ENCODE measurements around the gene CACNA2D1.

CACNA2D1 gene

GRCh38 chr7:82226191-82226590 is 217.4 kb downstream of the CACNA2D1 start:
- no peak for DNase-seq (ENCODE audit: low read depth)

DNA sequence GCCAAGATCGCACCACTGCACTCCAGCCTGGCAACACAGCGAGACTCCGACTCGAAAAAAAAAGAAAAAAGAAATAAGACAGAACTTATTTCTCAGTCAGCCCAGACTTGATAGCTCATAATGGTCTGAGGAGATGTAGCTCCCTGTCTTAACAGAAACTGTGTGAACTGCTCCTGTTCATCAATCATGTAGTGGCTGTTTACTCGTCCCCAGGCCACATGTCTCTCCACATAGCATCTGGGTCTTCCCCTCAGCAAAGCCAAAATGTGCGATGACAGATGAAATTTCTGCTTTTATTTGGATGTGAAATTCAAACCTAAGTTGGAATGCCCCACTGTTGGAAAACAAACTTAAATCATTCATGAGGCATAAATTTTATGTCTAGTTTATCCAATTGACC is 219.0 kb downstream of the CACNA2D1 start:
- no peak for DNase-seq (ENCODE audit: low read depth)

DNA sequence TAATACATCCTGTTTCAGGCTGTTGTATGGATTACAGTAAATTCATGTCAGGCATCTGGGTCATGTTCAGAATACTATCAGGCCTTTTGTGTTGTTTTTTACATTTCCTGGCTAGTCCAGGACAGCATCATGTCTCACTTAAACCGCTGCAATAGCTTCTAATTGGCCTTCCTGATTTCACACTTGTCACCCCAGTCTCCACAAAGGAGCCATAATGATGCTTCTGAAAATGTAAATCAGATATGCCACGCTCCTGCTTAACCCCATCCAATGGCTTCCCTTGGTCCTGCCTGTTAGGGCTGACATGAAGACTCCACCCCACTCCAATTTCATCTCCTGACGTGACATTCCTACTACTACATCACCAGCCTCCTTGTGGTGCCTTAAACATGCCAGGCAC is 220.0 kb downstream of the CACNA2D1 start:
- DNase-seq (ENCODE audit: low read depth) = no peak

- no peak for DNase-seq (ENCODE audit: low read depth)
These were observed 222.4 kb downstream of the CACNA2D1 start for GRCh38 chr7:82221152-82221674.

GRCh38 chr7:82212466-82212865 is 231.1 kb downstream of the CACNA2D1 start:
- DNase-seq (ENCODE audit: low read depth) = no peak

GRCh38 chr7:82211333-82211732 is 232.2 kb downstream of the CACNA2D1 start:
- no peak for DNase-seq (ENCODE audit: low read depth)

- no peak for DNase-seq (ENCODE audit: low read depth)
These were observed 233.0 kb downstream of the CACNA2D1 start for GRCh38 chr7:82210416-82211184.

- no peak for DNase-seq (ENCODE audit: low read depth)
These were observed 234.3 kb downstream of the CACNA2D1 start for GRCh38 chr7:82209179-82209747.

DNA sequence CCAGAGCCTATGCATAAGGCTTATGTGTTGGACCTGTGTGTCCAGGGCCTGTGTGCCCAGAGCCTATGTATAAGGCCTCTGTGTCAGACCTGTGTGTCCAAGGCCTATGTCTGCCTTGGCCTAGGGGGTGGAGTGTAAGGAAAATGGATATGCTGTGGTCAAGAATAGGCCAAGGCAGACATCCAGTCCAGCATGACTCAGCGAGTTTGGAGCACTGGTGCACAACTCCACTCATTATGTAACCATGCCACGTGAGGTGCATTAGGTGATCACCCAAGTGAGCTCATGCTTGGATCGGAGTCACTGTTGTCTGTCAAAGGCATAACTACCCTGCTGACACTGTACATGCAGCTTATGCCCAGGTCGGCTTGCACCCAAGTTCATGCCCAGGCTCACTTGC is 238.9 kb downstream of the CACNA2D1 start:
- no peak for DNase-seq (ENCODE audit: low read depth)

- no peak for DNase-seq (ENCODE audit: low read depth)
These were observed 240.6 kb downstream of the CACNA2D1 start for GRCh38 chr7:82202965-82203364.

GRCh38 chr7:82202107-82202506 is 241.5 kb downstream of the CACNA2D1 start:
- DNase-seq (ENCODE audit: low read depth) = no peak

GRCh38 chr7:82200601-82201000 is 243.0 kb downstream of the CACNA2D1 start:
- DNase-seq (ENCODE audit: low read depth) = no peak

DNA sequence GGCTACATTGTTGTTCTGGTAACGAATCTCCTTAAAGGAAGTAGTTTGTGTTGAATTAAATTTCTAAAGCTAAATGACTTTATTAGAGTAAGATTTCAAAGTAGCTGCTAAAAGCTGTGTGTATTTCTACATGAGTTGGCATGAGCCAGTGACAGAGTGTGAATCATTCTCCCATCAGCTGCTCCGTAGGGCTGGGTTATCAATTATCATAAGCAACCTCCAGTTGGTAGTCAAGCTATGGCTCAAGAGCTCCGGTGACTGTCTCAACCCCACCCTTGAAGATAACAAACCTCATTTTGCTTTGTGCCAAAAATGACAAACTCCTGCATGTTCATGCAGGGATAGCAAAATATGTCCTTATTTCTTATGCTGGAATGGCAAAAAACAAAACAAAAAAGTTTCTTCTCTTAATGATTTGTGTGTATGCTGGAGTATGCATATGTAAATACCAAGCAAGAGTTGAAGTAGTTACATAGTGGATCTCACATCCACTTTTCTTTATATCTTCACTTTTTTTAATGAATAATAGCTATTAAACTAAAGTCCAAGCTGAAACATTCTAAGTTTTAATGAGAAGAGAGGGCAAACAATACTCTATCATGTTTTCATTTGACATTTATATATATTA is 249.4 kb downstream of the CACNA2D1 start:
- DNase-seq (ENCODE audit: low read depth) = no peak

- no peak for DNase-seq (ENCODE audit: low read depth)
These were observed 254.9 kb downstream of the CACNA2D1 start for GRCh38 chr7:82188636-82189035.

GRCh38 chr7:82185443-82185842 is 258.1 kb downstream of the CACNA2D1 start:
- DNase-seq (ENCODE audit: low read depth) = no peak

DNA sequence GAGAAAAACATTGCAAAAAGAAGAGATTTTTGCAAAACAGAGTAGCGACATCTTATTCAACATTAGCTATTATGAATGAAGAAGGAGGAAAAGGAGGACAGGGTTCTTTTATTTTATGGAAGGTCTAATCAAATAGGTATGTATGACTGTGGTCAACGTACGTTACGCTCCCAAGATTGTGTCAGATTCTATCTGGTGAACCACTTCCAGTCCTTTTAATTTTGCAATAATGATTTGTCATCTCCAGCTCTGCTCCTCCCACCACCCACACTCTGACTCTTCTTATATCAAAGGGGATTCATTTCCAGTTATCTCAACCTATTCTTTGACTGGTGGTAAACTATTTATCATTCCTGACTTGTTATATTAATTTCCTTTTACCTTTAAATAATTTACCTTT is 259.9 kb downstream of the CACNA2D1 start:
- DNase-seq (ENCODE audit: low read depth) = no peak

DNA sequence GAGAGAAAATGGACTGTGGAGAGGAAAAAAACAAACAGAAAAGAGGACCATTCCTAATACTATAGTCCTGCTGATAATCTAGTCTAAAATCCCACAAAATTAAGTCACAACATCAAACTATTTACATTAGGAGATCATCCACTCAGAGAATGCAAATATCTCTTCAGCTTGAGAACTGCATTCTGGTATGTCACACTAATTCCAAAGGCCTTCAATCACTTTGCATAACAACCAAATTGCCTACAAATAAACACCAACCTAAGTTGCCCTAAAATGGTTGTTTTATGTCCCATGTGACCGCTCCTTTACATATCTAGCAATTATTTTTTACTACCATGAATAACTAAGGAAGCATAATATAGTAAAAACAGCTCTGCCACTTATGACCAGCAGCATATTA is 264.3 kb downstream of the CACNA2D1 start:
- no peak for DNase-seq (ENCODE audit: low read depth)

- DNase-seq (ENCODE audit: low read depth) = no peak
These were observed 268.3 kb downstream of the CACNA2D1 start for GRCh38 chr7:82175319-82175718.

GRCh38 chr7:82173400-82174021 is 270.1 kb downstream of the CACNA2D1 start:
- no peak for DNase-seq (ENCODE audit: low read depth)

- DNase-seq (ENCODE audit: low read depth) = no peak
These were observed 270.7 kb downstream of the CACNA2D1 start for GRCh38 chr7:82172881-82173280.

- no peak for DNase-seq (ENCODE audit: low read depth)
These were observed 271.6 kb downstream of the CACNA2D1 start for GRCh38 chr7:82172017-82172416.

GRCh38 chr7:82167558-82168314 is 275.8 kb downstream of the CACNA2D1 start:
- DNase-seq (ENCODE audit: low read depth) = no peak
